ENCODE data around the gene SMYD2. TPM values are rescaled to one million over a fixed set of nuclear protein-coding genes. Genes with fewer than 3 reads are reported as not detected.

Gene SMYD2
- total and polyA plus RNA-seq, 8 donors = 12.9 to 26.3 (median 16.8) TPM

- ATAC-seq = no peak
- Histone ChIP-seq H3K27ac (no peak overlapping the region), H3K4me3 (no peak overlapping the region), H3K27me3 (no peaks in the 10 kb centered on the region), H3K36me3 (no peaks in the 10 kb centered on the region), H3K4me1 (no peaks in the 10 kb centered on the region), H3K9me3 (no peaks in the 10 kb centered on the region)
- no peak for TF ChIP-seq CTCF (IDR thresholded peaks at IDR 0.05)
- no peak for FAIRE-seq
- no peak for DNase-seq
- intact Hi-C loops (cut with DNase I) = no loop called here
- WGBS, 2 donors = 95 to 97% methylated on average over 9 of the region's 9 CpGs
Observed at GRCh38 chr1:214300149-214300780, 19.3 kb downstream of the SMYD2 start.

GRCh38 chr1:214301526-214301925, 20.6 kb downstream of the SMYD2 start:
- Histone ChIP-seq H3K27ac (no peak overlapping the region), H3K27me3 (no peaks in the 10 kb centered on the region)
- ATAC-seq = no peak

GRCh38 chr1:214303141-214303930, 22.4 kb downstream of the SMYD2 start:
- intact Hi-C loops (cut with DNase I) = no loop called here
- WGBS, 2 donors = 83 to 84% methylated on average over 25 of the region's 25 CpGs
- Histone ChIP-seq H3K9me3 (no peaks in the 10 kb centered on the region), H3K27me3 (no peaks in the 10 kb centered on the region), H3K4me3 (no peak overlapping the region), H3K27ac (no peak overlapping the region), H3K4me1 (no peaks in the 10 kb centered on the region), H3K36me3 (no peaks in the 10 kb centered on the region)
- no peak for TF ChIP-seq CTCF (IDR thresholded peaks at IDR 0.05)
- FAIRE-seq (no peak), DNase-seq (no peak), ATAC-seq (no peak)

More at GRCh38 chr1:214301526-214301925, 20.6 kb downstream of the SMYD2 start:
- H3K36me3 ChIP-seq = no peaks in the 10 kb centered on the region
- no peaks in the 10 kb centered on the region for H3K9me3 ChIP-seq
- FAIRE-seq = no peak
- DNase-seq = no peak
- no peak overlapping the region for H3K4me3 ChIP-seq
- intact Hi-C loops (cut with DNase I) = no loop called here
- TF ChIP-seq CTCF (IDR thresholded peaks at IDR 0.05) = no peak
- H3K4me1 ChIP-seq = no peaks in the 10 kb centered on the region

- intact Hi-C loops (cut with DNase I) = no loop called here
- no peak for ATAC-seq
- no peak overlapping the region for H3K27ac ChIP-seq
- no peaks in the 10 kb centered on the region for H3K4me1 ChIP-seq
- no peak for TF ChIP-seq CTCF (IDR thresholded peaks at IDR 0.05)
- H3K9me3 ChIP-seq = no peaks in the 10 kb centered on the region
- no peaks in the 10 kb centered on the region for H3K27me3 ChIP-seq
- WGBS, 2 donors = 85 to 90% methylated on average over 9 of the region's 9 CpGs
- DNase-seq = no peak
- no peaks in the 10 kb centered on the region for H3K36me3 ChIP-seq
- FAIRE-seq = no peak
- H3K4me3 ChIP-seq = no peak overlapping the region
Observed at GRCh38 chr1:214305164-214305751, 24.3 kb downstream of the SMYD2 start.

DNA sequence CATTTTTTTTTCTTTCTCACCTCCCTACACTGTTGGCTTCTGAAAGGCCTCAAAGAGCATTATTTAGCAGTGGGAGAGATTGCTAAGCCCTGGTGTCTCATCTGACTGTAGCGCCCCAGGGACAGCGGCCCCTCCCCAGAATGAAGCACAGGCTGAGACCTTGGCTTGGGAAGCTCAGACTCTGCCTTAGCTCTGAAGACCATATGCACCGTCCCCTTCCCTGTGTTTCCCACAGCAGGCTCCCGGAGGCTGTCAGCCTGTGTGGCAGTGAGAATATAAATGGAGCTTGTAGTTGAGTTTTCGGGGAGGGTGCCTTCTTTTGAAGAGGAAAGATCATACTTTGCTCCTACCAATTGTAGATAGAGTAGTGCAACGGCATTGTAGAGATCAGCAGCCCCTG, 25.3 kb downstream of the SMYD2 start:
- intact Hi-C loops (cut with DNase I) = no loop called here
- H3K27me3 ChIP-seq = no peaks in the 10 kb centered on the region
- H3K9me3 ChIP-seq = no peaks in the 10 kb centered on the region
- WGBS, 2 donors = 90 to 94% methylated on average over 6 of the region's 6 CpGs
- FAIRE-seq (no peak), ATAC-seq (no peak), DNase-seq (no peak)
- H3K4me1 ChIP-seq = no peaks in the 10 kb centered on the region
- H3K36me3 ChIP-seq = no peaks in the 10 kb centered on the region
- H3K4me3 ChIP-seq = no peak overlapping the region
- TF ChIP-seq CTCF (IDR thresholded peaks at IDR 0.05) = no peak
- no peak overlapping the region for H3K27ac ChIP-seq

Measured in pancreas (tissue), 10 donors.